HL-60 (cell line): ENCODE data around the gene PROK2.

Experiments used
- DNase-seq, 2 experiments: peaks; one replicate each; pipeline ENCODE4 v3.0.0-alpha.2; 2010 to 2020; ENCODE audit warnings: low read depth in 1 of 2, low spot score in 1 of 2
- H3K27ac ChIP-seq: fragments of 250-450 bp; sonication (Bioruptor Pico); replicated peaks from 2 replicates; pipeline ENCODE4 v1.5.1; 2020; ENCODE audit warnings: mild to moderate bottlenecking, moderate library complexity
- H3K27me3 ChIP-seq: fragments of 250-450 bp; sonication (Bioruptor Pico); 2 replicates; pipeline ENCODE4 v1.5.1; 2021; ENCODE audit warnings: mild to moderate bottlenecking, moderate library complexity; ENCODE audit not compliant: insufficient read depth, poor library complexity, severe bottlenecking
- H3K4me3 ChIP-seq: replicated peaks from 2 replicates; pipeline ENCODE4 v1.5.1; 2011; ENCODE audit warnings: mild to moderate bottlenecking, control low read depth, low read length; ENCODE audit not compliant: insufficient read depth
- GABPA ChIP-seq: IDR thresholded peaks from 2 replicates; pipeline ENCODE4 v1.6.1; 2012; ENCODE audit warnings: low read depth
- POLR2AphosphoS5 ChIP-seq: IDR thresholded peaks from 2 replicates; pipeline ENCODE4 v1.6.1; 2012; ENCODE audit warnings: low read depth
- SPI1 ChIP-seq: IDR thresholded peaks from 2 replicates; pipeline ENCODE4 v1.6.1; 2012; ENCODE audit warnings: low read depth, mild to moderate bottlenecking, borderline replicate concordance
- TF ChIP-seq, protein P1 (sequence below): IDR thresholded peaks from one replicate; pipeline ENCODE4 v1.5.1; 2011; ENCODE audit warnings: low read length, control low read depth, inconsistent platforms; ENCODE audit not compliant: insufficient read depth
- TF ChIP-seq, protein P2 (sequence below): IDR thresholded peaks from 2 replicates; pipeline ENCODE4 v1.6.1; 2012; ENCODE audit warnings: low read depth; ENCODE audit not compliant: insufficient replicate concordance

The PROK2 gene

DNA sequence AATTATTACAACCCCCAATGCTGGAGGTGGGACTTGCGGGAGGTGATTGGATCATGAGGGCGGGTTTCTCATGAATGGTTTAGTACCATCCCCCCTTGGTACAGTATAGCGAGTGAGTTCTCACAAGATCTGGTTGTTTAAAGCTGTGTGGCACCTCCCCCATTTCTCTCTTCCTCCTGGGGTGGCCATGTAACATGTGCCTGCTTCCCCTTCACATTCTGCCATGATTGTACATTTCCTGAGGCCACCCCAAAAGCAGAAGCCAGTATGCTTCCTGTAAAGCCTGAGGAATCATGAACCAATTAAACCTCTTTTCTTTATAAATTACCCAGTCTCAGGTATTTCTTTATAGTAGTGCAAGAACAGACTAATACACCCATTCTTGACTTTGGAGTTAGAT, 20.3 kb upstream of the PROK2 start:
- peak; percentile 63 to 86 for DNase-seq
- Histone ChIP-seq H3K4me3 (no peak overlapping the region), H3K27ac (peak overlapping the region; percentile 65), H3K27me3 (no peaks in the 10 kb centered on the region)
- 0 out of 2 replicates have a peak, but pooled peaks have one; percentile 34 for TF ChIP-seq POLR2AphosphoS5
- TF ChIP-seq, protein P1, sequence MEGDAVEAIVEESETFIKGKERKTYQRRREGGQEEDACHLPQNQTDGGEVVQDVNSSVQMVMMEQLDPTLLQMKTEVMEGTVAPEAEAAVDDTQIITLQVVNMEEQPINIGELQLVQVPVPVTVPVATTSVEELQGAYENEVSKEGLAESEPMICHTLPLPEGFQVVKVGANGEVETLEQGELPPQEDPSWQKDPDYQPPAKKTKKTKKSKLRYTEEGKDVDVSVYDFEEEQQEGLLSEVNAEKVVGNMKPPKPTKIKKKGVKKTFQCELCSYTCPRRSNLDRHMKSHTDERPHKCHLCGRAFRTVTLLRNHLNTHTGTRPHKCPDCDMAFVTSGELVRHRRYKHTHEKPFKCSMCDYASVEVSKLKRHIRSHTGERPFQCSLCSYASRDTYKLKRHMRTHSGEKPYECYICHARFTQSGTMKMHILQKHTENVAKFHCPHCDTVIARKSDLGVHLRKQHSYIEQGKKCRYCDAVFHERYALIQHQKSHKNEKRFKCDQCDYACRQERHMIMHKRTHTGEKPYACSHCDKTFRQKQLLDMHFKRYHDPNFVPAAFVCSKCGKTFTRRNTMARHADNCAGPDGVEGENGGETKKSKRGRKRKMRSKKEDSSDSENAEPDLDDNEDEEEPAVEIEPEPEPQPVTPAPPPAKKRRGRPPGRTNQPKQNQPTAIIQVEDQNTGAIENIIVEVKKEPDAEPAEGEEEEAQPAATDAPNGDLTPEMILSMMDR = no peak
- TF ChIP-seq SPI1 = peak; percentile 77; the same call in 1 of the 2 replicates
- TF ChIP-seq GABPA = no peak
- TF ChIP-seq, protein P2, sequence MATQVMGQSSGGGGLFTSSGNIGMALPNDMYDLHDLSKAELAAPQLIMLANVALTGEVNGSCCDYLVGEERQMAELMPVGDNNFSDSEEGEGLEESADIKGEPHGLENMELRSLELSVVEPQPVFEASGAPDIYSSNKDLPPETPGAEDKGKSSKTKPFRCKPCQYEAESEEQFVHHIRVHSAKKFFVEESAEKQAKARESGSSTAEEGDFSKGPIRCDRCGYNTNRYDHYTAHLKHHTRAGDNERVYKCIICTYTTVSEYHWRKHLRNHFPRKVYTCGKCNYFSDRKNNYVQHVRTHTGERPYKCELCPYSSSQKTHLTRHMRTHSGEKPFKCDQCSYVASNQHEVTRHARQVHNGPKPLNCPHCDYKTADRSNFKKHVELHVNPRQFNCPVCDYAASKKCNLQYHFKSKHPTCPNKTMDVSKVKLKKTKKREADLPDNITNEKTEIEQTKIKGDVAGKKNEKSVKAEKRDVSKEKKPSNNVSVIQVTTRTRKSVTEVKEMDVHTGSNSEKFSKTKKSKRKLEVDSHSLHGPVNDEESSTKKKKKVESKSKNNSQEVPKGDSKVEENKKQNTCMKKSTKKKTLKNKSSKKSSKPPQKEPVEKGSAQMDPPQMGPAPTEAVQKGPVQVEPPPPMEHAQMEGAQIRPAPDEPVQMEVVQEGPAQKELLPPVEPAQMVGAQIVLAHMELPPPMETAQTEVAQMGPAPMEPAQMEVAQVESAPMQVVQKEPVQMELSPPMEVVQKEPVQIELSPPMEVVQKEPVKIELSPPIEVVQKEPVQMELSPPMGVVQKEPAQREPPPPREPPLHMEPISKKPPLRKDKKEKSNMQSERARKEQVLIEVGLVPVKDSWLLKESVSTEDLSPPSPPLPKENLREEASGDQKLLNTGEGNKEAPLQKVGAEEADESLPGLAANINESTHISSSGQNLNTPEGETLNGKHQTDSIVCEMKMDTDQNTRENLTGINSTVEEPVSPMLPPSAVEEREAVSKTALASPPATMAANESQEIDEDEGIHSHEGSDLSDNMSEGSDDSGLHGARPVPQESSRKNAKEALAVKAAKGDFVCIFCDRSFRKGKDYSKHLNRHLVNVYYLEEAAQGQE = no peak

DNA sequence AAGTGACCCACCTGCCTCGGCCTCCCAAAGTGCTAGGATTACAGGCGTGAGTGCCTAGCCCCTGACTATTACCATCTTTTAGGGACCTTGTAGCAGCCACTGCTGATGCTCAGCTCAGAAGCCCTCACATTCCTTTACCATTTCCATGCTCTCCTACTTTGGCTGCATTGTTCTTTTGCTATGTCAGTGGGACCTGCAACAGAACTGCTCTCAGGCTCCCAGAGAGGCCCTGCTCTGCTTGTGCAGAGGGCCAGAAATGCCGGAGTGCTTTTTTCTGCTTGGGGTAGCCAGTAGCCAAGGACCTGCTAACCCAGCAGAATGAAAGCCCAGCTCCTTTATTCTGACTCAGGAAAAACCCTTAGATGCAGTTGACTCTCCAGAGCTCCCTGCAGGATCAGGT, 18.3 kb upstream of the PROK2 start:
- DNase-seq = no peak
- H3K27me3 ChIP-seq = no peaks in the 10 kb centered on the region
- TF ChIP-seq, protein P1 = no peak
- no peak for TF ChIP-seq POLR2AphosphoS5
- TF ChIP-seq SPI1 = no peak
- TF ChIP-seq, protein P2 = no peak
- TF ChIP-seq GABPA = no peak
- no peak overlapping the region for H3K27ac ChIP-seq
- H3K4me3 ChIP-seq = no peak overlapping the region

DNA sequence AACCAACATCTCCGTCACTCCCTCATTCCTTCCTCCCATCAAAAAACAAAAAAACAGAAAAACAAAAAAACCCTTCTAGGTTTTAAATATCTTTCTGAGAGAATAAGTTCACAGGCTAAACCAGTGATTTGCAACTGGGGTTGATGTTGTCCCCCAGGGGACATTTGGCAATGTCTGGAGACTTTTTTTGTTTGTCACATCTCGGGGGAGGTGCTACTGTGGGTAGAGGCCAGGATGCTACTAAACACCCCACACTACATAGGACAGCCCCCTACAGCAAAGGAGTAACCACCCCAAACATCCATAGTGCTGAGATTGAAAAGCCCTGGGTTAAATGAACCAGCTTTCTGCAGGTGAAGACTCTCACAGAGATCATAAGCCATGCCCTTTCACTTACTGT, 17.0 kb upstream of the PROK2 start:
- TF ChIP-seq POLR2AphosphoS5 (no peak), GABPA (no peak), SPI1 (no peak)
- TF ChIP-seq, protein P1 = no peak
- TF ChIP-seq, protein P2 = no peak
- H3K27ac ChIP-seq = no peak overlapping the region
- DNase-seq = no peak
- no peak overlapping the region for H3K4me3 ChIP-seq
- H3K27me3 ChIP-seq = no peaks in the 10 kb centered on the region
